Fibroblast of pulmonary artery (primary cell): ENCODE measurements around the gene GRAMD1C.

Experiments
- DNase-seq: peaks from one replicate; pipeline ENCODE4 v3.0.0-alpha.2; 2010; ENCODE audit warnings: low read depth
- H3K4me3 ChIP-seq: replicated peaks from 2 replicates; pipeline ENCODE4 v1.5.1; 2011; ENCODE audit warnings: low read depth, mild to moderate bottlenecking, control low read depth, low read length, moderate library complexity
- CTCF ChIP-seq: IDR thresholded peaks from 2 replicates; pipeline ENCODE4 v1.5.1; 2011; ENCODE audit warnings: mild to moderate bottlenecking, control low read depth, low read length, inconsistent platforms; ENCODE audit errors: missing control alignments

Gene GRAMD1C

GRCh38 chr3:113812854-113813253, 25.7 kb upstream of the GRAMD1C start:
- TF ChIP-seq CTCF: no peak
- no peak for DNase-seq

GRCh38 chr3:113819866-113820265, 18.7 kb upstream of the GRAMD1C start:
- no peak for TF ChIP-seq CTCF
- no peak overlapping the region for H3K4me3 ChIP-seq
- no peak for DNase-seq

More at GRCh38 chr3:113812854-113813253, 25.7 kb upstream of the GRAMD1C start:
- no peak overlapping the region for H3K4me3 ChIP-seq

- H3K4me3 ChIP-seq: no peak overlapping the region
- DNase-seq: peak; percentile 24
- peak; percentile 40 for TF ChIP-seq CTCF
These were observed 13.5 kb upstream of the GRAMD1C start for GRCh38 chr3:113825090-113825489.

GRCh38 chr3:113828600-113828999, 10.0 kb upstream of the GRAMD1C start:
- TF ChIP-seq CTCF: no peak
- DNase-seq: no peak
- no peak overlapping the region for H3K4me3 ChIP-seq

GRCh38 chr3:113829576-113830354, 8.8 kb upstream of the GRAMD1C start:
- DNase-seq: peak; percentile 72
- no peak for TF ChIP-seq CTCF
- no peak overlapping the region for H3K4me3 ChIP-seq

GRCh38 chr3:113831103-113831355, 7.6 kb upstream of the GRAMD1C start:
- no peak for DNase-seq
- no peak overlapping the region for H3K4me3 ChIP-seq
- no peak for TF ChIP-seq CTCF

- TF ChIP-seq CTCF: no peak
- DNase-seq: no peak
- H3K4me3 ChIP-seq: no peak overlapping the region
These were observed 6.0 kb upstream of the GRAMD1C start for GRCh38 chr3:113832477-113833164.
